NB4 (cell line): ENCODE measurements around the gene CHIC2.

ENCODE experiments used
- DNase-seq: peaks from one replicate; pipeline ENCODE4 v3.0.0; 2010; ENCODE audit warnings: low read depth
- H3K4me3 ChIP-seq: one replicate; pipeline ENCODE4 v1.5.1; 2011; ENCODE audit warnings: mild to moderate bottlenecking, low read depth, low read length, moderate library complexity
- MAX ChIP-seq: IDR thresholded peaks from 2 replicates; pipeline ENCODE4 v1.6.1; 2011; ENCODE audit warnings: low read depth, low read length
- MYC ChIP-seq: IDR thresholded peaks from 2 replicates; pipeline ENCODE4 v1.6.1; 2011; ENCODE audit warnings: low read depth, low read length
- POLR2A ChIP-seq: IDR thresholded peaks from 2 replicates; pipeline ENCODE4 v1.6.1; 2011; ENCODE audit warnings: mild to moderate bottlenecking; ENCODE audit not compliant: insufficient read length; ENCODE audit errors: extremely low read depth
- TF ChIP-seq, protein P1 (sequence below): IDR thresholded peaks from one replicate; pipeline ENCODE4 v1.5.1; 2012; ENCODE audit warnings: low read depth, low read length

The CHIC2 gene

DNA sequence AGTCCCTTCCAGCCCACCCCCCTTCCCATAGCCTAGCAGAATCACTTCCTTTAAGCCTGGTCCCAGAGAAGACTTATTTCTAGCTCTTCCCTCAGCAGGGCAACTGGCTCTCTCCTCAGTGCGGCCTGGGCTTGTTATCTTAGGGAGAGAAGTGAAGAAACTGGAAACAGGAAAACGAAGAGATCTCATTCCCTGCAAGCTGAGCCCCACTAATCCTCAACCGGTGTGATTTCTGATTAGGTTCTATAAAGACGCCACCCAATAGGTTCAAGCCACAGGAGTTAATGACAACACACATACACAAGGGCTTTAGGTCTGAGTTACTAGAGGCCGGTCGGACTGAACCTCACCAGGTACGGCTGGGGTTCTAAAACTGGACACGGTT is 38.8 kb upstream of the CHIC2 start:
- DNase-seq = no peak
- TF ChIP-seq MYC (no peak), MAX (no peak), POLR2A (no peak)
- TF ChIP-seq, protein P1, sequence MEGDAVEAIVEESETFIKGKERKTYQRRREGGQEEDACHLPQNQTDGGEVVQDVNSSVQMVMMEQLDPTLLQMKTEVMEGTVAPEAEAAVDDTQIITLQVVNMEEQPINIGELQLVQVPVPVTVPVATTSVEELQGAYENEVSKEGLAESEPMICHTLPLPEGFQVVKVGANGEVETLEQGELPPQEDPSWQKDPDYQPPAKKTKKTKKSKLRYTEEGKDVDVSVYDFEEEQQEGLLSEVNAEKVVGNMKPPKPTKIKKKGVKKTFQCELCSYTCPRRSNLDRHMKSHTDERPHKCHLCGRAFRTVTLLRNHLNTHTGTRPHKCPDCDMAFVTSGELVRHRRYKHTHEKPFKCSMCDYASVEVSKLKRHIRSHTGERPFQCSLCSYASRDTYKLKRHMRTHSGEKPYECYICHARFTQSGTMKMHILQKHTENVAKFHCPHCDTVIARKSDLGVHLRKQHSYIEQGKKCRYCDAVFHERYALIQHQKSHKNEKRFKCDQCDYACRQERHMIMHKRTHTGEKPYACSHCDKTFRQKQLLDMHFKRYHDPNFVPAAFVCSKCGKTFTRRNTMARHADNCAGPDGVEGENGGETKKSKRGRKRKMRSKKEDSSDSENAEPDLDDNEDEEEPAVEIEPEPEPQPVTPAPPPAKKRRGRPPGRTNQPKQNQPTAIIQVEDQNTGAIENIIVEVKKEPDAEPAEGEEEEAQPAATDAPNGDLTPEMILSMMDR = no peak
- H3K4me3 ChIP-seq = no peak overlapping the region

DNA sequence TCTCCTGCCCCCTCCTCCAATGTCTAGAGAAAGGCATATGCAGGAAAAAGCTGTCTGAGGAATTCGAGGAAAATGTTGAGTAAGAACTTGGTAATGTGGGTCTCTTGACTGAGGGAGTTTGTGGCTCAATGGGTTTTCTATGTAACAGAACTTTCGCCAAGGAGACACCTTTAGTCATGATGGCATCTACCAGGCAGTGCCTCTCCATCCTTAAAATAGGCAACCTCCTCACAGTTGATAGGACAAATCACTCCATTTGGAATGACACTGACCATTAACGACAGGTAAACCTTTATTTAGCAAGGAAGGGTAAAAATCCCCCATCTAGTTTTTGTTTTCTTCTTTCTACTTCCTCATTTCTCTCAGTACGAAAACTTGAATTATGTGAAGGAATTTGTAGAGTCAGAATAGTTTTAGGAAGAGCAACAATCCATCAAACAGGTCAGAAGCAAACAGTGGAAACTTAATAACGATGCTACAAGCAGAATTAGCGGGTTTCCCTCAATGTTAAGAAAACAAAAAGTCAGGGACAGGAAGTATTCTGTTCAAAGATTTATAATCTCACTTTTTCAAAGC is 38.2 kb upstream of the CHIC2 start:
- TF ChIP-seq, protein P1 = no peak
- no peak for TF ChIP-seq MAX
- TF ChIP-seq POLR2A = no peak
- TF ChIP-seq MYC = no peak
- H3K4me3 ChIP-seq = no peak overlapping the region
- DNase-seq = no peak

DNA sequence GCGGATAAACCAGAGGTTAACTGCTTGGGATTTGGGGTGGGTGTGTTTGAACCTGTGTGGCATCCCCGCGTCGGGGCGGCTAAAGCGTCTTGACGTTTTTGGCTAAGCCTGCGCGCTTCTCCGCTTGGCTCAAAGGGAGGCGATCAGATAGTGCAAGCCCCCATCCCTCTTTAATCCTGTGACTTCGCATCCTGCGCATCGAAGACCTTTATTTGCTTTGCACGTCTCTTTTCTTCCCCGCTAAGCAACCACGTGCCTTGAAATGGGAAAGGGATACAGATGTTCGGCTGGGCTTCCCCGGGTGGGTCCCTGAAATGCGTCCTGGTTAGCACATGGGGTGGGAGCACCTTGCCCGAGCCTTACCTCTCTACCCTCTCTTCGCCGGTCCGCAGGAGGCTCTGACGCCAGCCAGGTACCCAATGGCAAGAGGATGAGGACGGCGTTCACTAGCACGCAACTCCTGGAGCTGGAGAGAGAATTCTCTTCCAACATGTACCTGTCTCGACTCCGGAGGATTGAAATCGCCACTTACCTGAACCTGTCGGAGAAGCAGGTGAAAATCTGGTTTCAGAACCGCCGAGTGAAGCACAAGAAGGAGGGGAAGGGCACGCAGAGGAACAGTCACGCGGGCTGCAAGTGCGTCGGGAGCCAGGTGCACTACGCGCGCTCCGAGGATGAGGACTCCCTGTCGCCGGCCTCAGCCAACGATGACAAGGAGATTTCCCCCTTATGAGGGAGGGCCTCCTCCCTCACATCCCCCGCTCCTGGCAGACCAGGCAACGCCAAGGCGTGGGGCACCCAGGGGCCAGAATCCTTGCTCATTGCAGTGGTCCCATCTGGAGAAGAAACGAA is 37.0 kb upstream of the CHIC2 start:
- H3K4me3 ChIP-seq = no peak overlapping the region
- no peak for DNase-seq

DNA sequence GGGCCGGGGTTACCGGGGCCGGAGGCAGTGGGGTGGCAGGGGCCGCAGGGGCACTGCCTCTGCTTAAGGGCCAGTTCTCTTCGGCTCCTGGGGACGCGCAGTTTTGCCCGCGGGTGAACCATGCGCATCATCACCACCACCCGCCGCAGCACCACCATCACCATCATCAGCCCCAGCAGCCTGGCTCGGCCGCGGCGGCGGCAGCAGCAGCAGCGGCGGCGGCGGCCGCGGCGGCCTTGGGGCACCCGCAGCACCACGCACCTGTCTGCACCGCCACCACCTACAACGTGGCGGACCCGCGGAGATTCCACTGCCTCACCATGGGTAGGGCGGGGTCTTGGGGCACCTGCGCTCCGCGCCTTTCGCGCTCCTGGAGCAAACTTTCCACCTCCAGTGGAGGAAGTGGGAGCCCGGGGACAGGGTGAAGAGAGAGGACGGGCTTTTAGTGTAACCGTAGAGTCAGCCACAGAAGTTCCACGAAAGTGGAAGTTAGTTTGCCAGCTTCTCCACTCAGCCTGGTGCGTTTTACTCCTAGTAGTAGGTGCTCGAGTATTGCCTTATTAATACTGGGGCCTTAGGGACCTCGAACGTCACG is 36.3 kb upstream of the CHIC2 start:
- H3K4me3 ChIP-seq = no peak overlapping the region
- TF ChIP-seq MYC (no peak), POLR2A (no peak), MAX (no peak)
- DNase-seq = no peak

More for the DNA sequence above, 37.0 kb upstream of the CHIC2 start:
- TF ChIP-seq, protein P1 = no peak
- TF ChIP-seq POLR2A = no peak
- no peak for TF ChIP-seq MAX
- TF ChIP-seq MYC = no peak

DNA sequence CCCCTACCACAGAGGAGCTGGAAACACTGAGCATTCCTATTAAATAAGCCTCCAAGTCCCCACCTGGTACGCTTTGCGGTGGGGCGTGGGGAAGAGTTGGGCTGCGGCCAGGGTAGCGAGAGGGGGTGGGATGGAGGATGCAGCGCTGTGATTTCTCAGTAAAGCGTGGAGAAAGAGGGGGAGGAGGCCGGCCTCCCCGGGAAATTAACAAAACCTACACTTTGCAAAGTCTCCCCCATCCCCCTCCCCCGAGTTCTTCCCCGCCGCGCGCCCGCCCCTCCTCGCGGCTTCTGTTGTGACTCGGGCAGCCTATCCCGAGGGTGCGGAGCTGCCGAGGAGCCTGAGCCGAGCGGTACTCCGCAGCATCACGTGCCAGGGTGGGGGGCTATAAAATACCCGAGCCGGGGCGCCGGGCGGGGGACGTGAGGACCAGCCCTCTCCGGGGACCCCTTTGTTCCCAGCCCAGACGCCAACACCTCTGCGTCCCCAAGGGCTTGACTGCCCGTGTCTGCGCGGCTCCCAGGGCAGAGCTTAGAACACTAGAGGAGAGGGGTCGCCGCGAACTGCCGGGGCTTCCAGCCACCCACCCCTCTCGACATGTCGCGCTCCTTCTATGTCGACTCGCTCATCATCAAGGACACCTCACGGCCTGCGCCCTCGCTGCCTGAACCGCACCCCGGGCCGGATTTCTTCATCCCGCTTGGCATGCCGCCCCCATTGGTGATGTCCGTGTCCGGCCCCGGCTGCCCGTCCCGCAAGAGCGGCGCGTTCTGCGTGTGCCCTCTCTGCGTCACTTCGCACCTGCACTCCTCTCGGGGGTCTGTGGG is 35.6 kb upstream of the CHIC2 start, which contains the start of gene GSX2:
TSS of gene GSX2 (plus strand) at position 416 of the 827 bp plus-strand sequence. CDS start at position 598, 182 bp downstream.
- no peak within 1 kb of the TSS for H3K4me3 ChIP-seq
- no peak for DNase-seq
- TF ChIP-seq, protein P1 = no peak
- TF ChIP-seq MYC (no peak), POLR2A (no peak), MAX (no peak)
